ENCODE data around the gene MREG.
A peak's percentile ranks its signal among the peaks of the same experiment; 100 is the strongest.

Gene MREG

DNA sequence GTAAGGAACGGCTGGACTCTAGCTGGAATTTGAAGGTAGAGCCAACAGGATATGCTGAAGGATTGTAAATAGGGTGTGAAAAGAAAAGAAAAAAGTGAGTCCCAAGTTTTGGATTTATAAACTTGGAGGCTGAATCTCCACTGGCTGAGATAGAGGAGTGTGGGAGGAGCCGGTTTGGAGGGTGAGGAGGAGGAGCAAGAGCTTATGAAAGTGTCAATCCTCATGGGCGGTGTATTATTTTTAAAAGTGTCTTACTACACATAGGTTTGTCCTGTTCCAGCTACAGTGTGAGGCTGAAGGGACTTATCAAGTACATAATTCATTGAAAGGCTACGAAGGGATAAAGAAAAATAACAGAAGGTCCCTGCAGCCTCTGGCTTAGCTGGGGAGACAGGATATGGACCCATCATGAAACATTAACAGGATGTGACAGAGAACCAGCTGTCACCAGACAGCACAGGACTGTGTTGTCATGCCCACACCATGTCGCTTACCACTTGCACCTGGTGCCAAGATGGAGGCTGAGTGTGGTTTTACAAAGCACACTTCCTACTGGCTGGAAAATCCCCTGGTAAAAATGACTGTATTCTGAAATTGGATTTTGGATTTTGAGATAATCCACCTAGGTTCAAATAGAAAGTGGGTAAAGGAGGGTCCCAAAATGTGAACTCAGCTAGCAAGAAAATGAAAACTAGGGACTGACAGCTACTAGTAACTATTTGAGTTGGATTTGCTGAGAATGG, 2.5 kb upstream of the MREG start:
- Histone ChIP-seq H3K27me3 (ENCODE audit: insufficient read depth, low read depth) (no peaks in the 10 kb centered on the region), H3K4me2 (peak overlapping the region; percentile 98), H3K36me3 (ENCODE audit: insufficient read depth) (no peaks in the 10 kb centered on the region), H3K79me2 (ENCODE audit: insufficient read depth, low read depth) (peaks cover 22% of the 10 kb centered on the region), H3K4me3 (IDR thresholded peaks at IDR 0.05; ENCODE audit: insufficient read depth, low read depth, low read length) (peak overlapping the region; percentile 56), H4K20me1 (ENCODE audit: insufficient read depth) (no peaks in the 10 kb centered on the region), H2AFZ (ENCODE audit: low read depth) (peak overlapping the region; percentile 63; the same call in 1 of the 2 replicates), H3K4me1 (ENCODE audit: low read depth, poor library complexity, severe bottlenecking) (peaks cover 69% of the 10 kb centered on the region), H3K27ac (peak overlapping the region; percentile 96), H3K9ac (peak overlapping the region; percentile 63)
- TF ChIP-seq CTCF (conservative IDR thresholded peaks at IDR 0.05; ENCODE audit: low read depth, low read length) = no peak

DNA sequence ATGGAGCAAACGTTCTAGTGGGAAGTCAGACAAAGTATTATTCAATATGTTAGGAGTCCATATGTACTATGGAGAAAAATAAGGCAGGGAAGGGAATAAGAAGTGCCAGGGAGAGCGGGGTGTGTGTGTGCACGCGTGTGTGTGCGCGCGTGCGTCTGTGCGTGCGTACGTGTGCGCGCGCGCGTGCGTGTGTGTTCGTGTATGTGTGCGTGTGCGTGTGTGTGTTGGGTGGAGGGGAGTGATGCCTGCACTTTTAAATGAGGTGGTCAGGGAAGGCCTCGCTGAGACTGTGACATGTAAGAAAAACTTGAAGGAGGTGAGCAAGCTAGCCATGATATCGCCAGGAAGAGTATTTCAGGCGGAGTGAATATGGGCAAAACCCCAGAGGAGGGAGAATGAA, 1.6 kb upstream of the MREG start:
- Histone ChIP-seq H3K79me2 (ENCODE audit: insufficient read depth, low read depth) (peaks cover 30% of the 10 kb centered on the region), H3K9ac (peak overlapping the region; percentile 63; the same call in 1 of the 2 replicates), H3K27me3 (ENCODE audit: insufficient read depth, low read depth) (no peaks in the 10 kb centered on the region), H3K36me3 (ENCODE audit: insufficient read depth) (no peaks in the 10 kb centered on the region), H4K20me1 (ENCODE audit: insufficient read depth) (no peaks in the 10 kb centered on the region), H3K4me2 (peak overlapping the region; percentile 98), H3K4me3 (IDR thresholded peaks at IDR 0.05; ENCODE audit: insufficient read depth, low read depth, low read length) (no peak overlapping the region), H2AFZ (ENCODE audit: low read depth) (peak overlapping the region; percentile 63; the same call in 1 of the 2 replicates), H3K27ac (peak overlapping the region; percentile 96), H3K4me1 (ENCODE audit: low read depth, poor library complexity, severe bottlenecking) (peaks cover 72% of the 10 kb centered on the region)
- TF ChIP-seq CTCF (conservative IDR thresholded peaks at IDR 0.05; ENCODE audit: low read depth, low read length) = no peak

GRCh38 chr2:216014006-216014405, 655 bp upstream of the MREG start:
- Histone ChIP-seq H3K79me2 (ENCODE audit: insufficient read depth, low read depth) (peaks cover 38% of the 10 kb centered on the region), H3K27ac (peak overlapping the region; percentile 62), H3K9ac (peak overlapping the region; percentile 89), H3K36me3 (ENCODE audit: insufficient read depth) (no peaks in the 10 kb centered on the region), H2AFZ (ENCODE audit: low read depth) (peak overlapping the region; percentile 70; the same call in 1 of the 2 replicates), H3K4me3 (IDR thresholded peaks at IDR 0.05; ENCODE audit: insufficient read depth, low read depth, low read length) (no peak overlapping the region), H3K4me2 (peak overlapping the region; percentile 46), H4K20me1 (ENCODE audit: insufficient read depth) (no peaks in the 10 kb centered on the region), H3K27me3 (ENCODE audit: insufficient read depth, low read depth) (no peaks in the 10 kb centered on the region), H3K4me1 (ENCODE audit: low read depth, poor library complexity, severe bottlenecking) (peaks cover 80% of the 10 kb centered on the region)
- TF ChIP-seq CTCF (conservative IDR thresholded peaks at IDR 0.05; ENCODE audit: low read depth, low read length) = no peak

GRCh38 chr2:216012830-216013079, 596 bp downstream of the MREG start:
- peak overlapping the region; percentile 62 for H3K27ac ChIP-seq

More at GRCh38 chr2:216012830-216013079, 596 bp downstream of the MREG start:
- H2AFZ ChIP-seq (ENCODE audit: low read depth) = peak overlapping the region; percentile 70
- peak overlapping the region; percentile 89 for H3K9ac ChIP-seq
- peak overlapping the region; percentile 89 for H3K4me2 ChIP-seq
- TF ChIP-seq CTCF (conservative IDR thresholded peaks at IDR 0.05; ENCODE audit: low read depth, low read length) = no peak
- no peaks in the 10 kb centered on the region for H4K20me1 ChIP-seq (ENCODE audit: insufficient read depth)
- H3K36me3 ChIP-seq (ENCODE audit: insufficient read depth) = no peaks in the 10 kb centered on the region
- no peaks in the 10 kb centered on the region for H3K27me3 ChIP-seq (ENCODE audit: insufficient read depth, low read depth)
- peak overlapping the region; percentile 94 for H3K4me3 ChIP-seq (IDR thresholded peaks at IDR 0.05; ENCODE audit: insufficient read depth, low read depth, low read length)
- H3K4me1 ChIP-seq (ENCODE audit: low read depth, poor library complexity, severe bottlenecking) = peaks cover 72% of the 10 kb centered on the region
- peaks cover 38% of the 10 kb centered on the region for H3K79me2 ChIP-seq (ENCODE audit: insufficient read depth, low read depth)

All from KMS-11 (cell line).